GM21360 (cell line): ENCODE measurements around the gene SMYD3.
"Not testable (repeated sequence)": the region's sequence is repeated elsewhere in the genome, so short reads cannot be mapped to it uniquely, and the experiment has no call there.

Experiments
- ATAC-seq: cut with Tn5 transposase; IDR thresholded peaks from one replicate; pipeline ENCODE4 v1.9.1; 2021; ENCODE audit warnings: mild to moderate bottlenecking, moderate library complexity; ENCODE audit not compliant: unreplicated experiment

The SMYD3 gene

DNA sequence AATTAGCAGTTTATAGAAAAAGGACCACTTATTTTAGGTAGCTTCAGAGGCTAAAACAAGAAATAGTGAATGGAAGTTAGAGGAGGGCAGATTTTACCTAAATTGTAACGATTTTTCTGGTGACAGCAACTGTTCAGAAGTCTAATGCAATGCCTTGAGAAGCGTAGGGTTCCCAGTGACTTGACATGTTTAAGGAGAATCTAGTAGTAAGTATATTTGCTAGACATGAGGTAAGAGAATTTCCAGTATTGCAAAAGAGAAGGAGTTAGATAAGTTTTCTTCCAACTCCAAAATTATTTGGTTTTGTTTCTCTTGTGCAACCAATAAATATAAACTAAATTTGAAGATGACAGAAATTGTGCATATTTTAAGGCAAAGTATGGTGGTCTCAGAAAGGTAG is 140.0 kb downstream of the SMYD3 start:
- ATAC-seq: no peak

DNA sequence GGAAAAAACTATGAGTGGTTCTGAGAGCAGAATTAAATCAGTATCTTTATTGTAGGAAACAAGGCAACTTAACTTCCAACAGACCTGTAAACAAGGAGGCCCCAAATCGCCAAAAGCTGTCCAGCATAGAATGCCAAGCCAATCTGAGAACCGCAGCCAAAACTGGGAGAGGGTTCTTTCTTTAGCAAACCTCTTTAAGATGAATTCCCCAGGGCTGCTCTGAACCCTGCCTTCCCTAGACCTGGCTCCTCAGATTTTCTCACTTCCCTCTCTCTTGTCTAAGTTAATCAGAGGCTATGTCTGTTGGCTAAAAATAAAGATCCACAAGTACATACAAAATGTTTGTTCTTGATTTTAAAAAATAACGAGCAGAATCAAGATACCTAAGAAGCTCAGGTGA is 141.4 kb downstream of the SMYD3 start:
- ATAC-seq: no peak

DNA sequence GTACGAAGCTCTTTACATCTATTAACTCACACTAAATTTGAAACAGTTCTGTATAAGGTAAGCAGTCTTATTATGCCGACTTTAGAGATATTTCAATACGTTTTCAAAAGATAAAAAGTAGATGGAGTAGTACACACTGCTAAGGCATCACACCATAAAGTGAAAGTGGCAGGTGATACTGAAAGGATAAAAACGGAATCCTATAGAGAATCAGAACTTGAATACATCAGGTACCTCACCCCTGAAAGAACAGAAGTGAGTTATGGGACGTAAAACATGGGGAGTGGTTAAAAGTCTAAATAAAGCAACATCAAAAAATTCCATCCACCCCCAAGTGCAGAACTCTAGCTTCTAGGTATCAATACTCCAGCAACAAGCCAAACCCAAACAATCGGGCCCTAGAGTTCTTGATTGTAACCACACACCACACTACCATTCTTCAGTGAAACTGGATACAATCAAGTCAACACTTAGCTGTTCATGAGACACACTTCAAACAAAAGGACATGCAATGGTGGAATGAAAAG is 142.6 kb downstream of the SMYD3 start:
- peak; percentile 80 for ATAC-seq

DNA sequence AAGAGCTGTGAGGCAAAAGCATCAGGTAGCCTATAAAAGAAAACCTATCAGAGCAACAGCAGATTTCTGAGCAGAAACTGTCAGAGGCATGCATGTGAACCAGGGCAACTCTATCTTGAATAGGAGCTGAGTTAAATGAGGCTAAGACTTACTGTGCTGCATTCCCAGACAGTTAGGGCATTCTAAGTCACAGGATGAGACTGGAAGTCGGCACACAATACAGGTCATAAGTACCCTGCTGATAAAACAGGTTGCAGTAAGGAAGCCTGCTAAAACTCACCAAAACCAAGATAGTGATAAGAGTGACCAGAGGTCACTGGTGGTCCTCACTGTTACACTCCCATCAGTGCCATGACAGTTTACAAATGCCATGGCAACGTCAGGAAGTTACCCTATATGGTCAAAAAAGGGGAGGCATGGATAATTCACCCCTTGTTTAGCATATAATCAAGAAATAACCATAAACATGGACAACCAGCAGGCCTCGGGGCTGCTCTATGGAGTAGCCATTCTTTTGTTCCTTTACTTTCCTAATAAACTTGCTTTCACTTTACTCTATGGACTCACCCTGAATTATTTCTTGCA is 150.0 kb downstream of the SMYD3 start:
- ATAC-seq: not testable (repeated sequence)

GRCh38 chr1:246355411-246356230 is 151.5 kb downstream of the SMYD3 start:
- no peak for ATAC-seq

- ATAC-seq: no peak
These were observed 155.4 kb downstream of the SMYD3 start for GRCh38 chr1:246351721-246352120.

- no peak for ATAC-seq
These were observed 156.3 kb downstream of the SMYD3 start for GRCh38 chr1:246350745-246351144.

- ATAC-seq: no peak
These were observed 163.1 kb downstream of the SMYD3 start for GRCh38 chr1:246343937-246344336.

GRCh38 chr1:246343251-246343650 is 163.8 kb downstream of the SMYD3 start:
- no peak for ATAC-seq

DNA sequence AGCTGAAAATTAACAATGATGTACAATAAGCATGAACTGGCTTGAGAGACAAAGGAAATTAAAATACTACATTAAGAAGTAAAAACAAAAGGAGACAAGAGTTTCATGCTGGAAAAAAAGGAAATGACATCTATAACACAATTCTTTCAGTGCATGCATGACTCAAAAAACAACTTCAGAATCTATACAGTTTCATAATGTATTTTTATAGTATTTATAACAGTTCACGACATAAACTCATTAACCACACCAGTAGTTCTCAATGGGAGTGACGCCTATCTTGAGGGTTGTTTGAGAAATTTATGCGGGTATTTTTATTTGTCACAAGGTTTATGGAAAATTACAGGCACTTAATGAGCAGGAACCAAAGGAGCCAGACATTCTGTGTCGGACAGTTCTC is 168.5 kb downstream of the SMYD3 start:
- ATAC-seq: no peak

- ATAC-seq: no peak
These were observed 169.0 kb downstream of the SMYD3 start for GRCh38 chr1:246338098-246338497.

DNA sequence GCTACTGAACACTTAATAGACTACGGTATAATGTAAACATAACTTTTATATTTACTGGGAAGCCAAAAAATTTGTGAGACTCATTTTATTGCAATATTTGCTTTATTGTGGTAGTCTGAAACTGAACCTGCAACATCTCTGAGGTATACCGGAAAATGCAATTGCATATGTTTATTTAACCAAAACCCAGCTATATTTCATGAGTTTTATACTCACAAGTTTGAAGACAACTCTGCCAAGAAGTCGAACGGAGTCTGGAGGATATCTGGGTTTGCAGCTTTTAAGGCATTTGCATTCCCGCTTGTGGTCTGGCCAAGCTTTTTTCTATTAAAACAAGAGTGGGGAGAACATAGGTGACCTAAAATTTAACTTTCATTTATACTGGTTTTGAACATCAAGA is 171.9 kb downstream of the SMYD3 start:
- ATAC-seq: no peak

DNA sequence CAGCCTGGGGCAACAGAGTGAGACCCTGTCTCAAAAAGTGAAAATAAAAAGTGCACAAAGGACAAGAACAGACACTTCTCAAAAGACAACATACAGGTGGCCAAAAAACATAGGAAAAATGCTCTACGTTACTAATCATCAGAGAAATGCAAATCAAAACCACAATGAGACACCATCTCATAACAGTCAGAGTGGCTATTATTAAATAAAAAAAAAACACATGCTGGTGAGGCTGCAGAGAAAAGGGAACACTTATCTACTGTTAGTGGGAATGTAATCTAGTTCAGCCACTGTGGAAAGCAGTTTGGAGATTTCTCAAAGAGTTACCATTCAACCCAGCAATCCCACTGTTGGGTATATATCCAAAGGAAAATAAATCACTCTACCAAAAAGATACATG is 173.2 kb downstream of the SMYD3 start:
- ATAC-seq: no peak

- no peak for ATAC-seq
These were observed 175.0 kb downstream of the SMYD3 start for GRCh38 chr1:246332078-246332477.

DNA sequence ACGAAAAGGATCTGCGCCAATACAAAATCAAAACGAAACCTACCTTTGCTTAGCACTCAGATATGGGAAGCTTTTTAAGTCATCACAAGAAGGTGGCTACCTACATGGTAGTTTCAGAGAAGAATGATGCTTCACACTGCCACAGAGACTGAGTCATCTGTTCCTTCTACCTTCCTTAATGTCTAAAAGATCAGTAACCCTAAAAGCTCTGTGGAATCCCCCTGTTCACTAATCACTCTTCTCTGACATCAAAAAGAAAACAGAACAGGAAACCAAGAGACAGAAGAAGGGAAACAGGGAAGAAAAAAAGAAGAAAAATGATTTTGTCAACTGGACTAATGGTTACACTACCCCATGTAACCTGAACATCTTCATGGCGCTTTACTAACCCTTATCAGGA is 177.2 kb downstream of the SMYD3 start:
- peak; percentile 99 for ATAC-seq

GRCh38 chr1:246329292-246329691 is 177.8 kb downstream of the SMYD3 start:
- not testable (repeated sequence) for ATAC-seq

- no peak for ATAC-seq
These were observed 182.4 kb downstream of the SMYD3 start for GRCh38 chr1:246324711-246325110.

GRCh38 chr1:246324033-246324432 is 183.0 kb downstream of the SMYD3 start:
- not testable (repeated sequence) for ATAC-seq

- ATAC-seq: no peak
These were observed 186.8 kb downstream of the SMYD3 start for GRCh38 chr1:246320286-246320685.

DNA sequence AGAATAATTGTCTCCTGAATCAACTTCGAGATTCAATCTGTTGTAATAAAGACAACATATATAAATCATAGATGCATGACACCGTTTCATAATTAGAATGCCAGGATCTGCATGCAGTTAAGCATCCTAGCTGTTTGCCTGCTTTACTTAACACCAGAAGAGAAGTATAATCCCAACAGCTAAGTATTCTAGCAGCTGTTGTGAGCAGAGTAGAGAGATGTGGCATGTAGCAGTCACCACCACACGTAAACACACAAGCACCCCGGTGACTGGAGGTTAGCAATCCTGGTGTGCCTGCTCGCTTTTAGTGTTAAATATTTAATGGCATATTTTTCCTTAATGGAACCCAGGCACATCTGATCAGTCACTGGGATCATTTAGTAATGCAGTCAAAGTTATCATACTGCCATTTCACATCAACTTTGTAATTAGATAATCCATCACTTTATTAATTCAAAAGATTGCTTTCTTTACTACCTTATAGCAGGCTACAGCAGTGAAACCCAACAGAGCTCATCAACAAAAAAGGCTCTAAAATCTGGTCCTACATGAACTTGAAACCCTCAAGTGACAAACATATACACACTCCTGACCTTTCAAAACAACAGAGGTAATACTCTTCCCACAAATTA is 187.9 kb downstream of the SMYD3 start:
- no peak for ATAC-seq

DNA sequence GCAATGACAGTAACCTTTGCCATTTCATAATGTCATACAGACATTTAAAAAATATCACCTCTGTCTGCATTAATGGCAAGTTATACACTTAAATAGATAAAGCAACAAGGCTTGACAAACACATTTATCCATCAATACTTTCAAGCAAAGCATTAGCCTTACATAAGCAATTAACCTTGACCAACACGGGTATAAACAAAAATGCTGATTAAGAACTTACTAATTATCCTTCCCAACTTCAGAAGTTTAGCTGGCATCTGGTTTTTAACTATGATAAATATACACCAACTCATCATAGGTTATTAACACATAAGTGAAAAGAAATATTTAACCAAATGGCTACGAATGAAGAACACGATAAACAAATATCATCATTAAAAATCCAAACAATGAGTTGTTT is 188.5 kb downstream of the SMYD3 start:
- ATAC-seq: no peak

DNA sequence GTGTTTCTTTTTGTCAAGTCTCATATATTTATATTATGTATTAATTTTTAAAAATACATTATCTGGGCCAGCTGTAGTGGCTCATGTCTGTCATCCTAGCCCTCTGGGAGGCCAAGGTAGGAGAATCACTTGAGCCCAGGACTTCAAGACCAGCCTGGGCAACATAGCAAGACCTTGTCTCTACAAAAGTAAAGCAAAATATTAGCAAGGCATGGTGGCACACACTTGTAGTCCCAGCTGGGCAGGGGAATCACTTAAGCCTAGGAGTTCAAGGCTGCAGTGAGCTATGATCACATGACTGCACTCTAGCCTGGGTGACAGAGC is 189.1 kb downstream of the SMYD3 start:
- ATAC-seq: no peak
